Glutamatergic neuron (in vitro differentiated cells): ENCODE results near the gene BMP6. TPM values are rescaled to one million over a fixed set of nuclear protein-coding genes. Genes with fewer than 3 reads are reported as not detected.

Experiments used
- DNase-seq: peaks from one replicate; pipeline ENCODE4 v3.0.0; 2022
- H3K27ac Mint-ChIP-seq: one replicate; pipeline ENCODE4 v1.8.0; 2020; ENCODE audit warnings: mild to moderate bottlenecking, mixed read lengths, inconsistent platforms; ENCODE audit not compliant: unreplicated experiment
- H3K27me3 Mint-ChIP-seq: one replicate; pipeline ENCODE4 v1.8.0; 2020; ENCODE audit warnings: mild to moderate bottlenecking, moderate library complexity, mixed read lengths, inconsistent platforms; ENCODE audit not compliant: unreplicated experiment
- H3K36me3 Mint-ChIP-seq: one replicate; pipeline ENCODE4 v1.8.0; 2020; ENCODE audit warnings: mild to moderate bottlenecking, mixed read lengths, inconsistent platforms; ENCODE audit not compliant: unreplicated experiment
- H3K4me1 Mint-ChIP-seq: one replicate; pipeline ENCODE4 v1.8.0; 2020; ENCODE audit warnings: mild to moderate bottlenecking, low read depth, mixed read lengths, inconsistent platforms; ENCODE audit not compliant: unreplicated experiment
- H3K4me3 Mint-ChIP-seq: one replicate; pipeline ENCODE4 v1.8.0; 2020; ENCODE audit warnings: mild to moderate bottlenecking, mixed read lengths, inconsistent platforms; ENCODE audit not compliant: unreplicated experiment
- H3K9me3 Mint-ChIP-seq: one replicate; pipeline ENCODE4 v1.8.0; 2020; ENCODE audit warnings: mild to moderate bottlenecking, moderate library complexity, mixed read lengths, inconsistent platforms; ENCODE audit not compliant: unreplicated experiment
- total RNA-seq: library from RNA; stranded (reverse); fragmentation: NEBNext Ultra II Directional; extraction: Animal tissue kit (Norgen Biotek cat#: 25700); gene quantifications from one replicate; pipeline ENCODE4 v1.2.1, GENCODE V29; 2021; ENCODE audit not compliant: unreplicated experiment
- TF ChIP-seq, protein P1 (sequence below): fragments of 200-600 bp; sonication (generic); IDR thresholded peaks from one replicate; pipeline ENCODE4 v1.5.0; 2021; ENCODE audit not compliant: partially characterized antibody, unreplicated experiment

BMP6 gene
- total RNA-seq, 1 donor from 2014 or later: 0.25 TPM

DNA sequence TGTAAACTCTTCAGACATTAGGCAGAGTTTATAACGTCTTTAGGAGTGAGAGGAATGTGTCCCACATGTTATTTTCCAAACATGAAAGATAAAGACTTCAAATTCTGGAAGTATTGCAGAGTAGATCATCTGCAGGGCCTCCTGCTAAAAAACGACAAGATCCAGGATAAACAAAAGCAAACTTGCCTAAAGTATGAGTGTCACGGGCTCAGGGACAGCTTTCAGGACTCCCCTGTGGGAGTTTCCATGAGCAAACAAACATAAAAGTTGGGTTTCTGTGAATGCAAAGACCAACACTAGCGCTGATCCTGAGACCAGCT lies 107.8 kb downstream of the BMP6 start:
- Mint-ChIP-seq H3K4me3 (no peak overlapping the region), H3K27me3 (peaks cover 4% of the 10 kb centered on the region), H3K27ac (no peak overlapping the region), H3K9me3 (peaks cover 4% of the 10 kb centered on the region), H3K4me1 (no peaks in the 10 kb centered on the region), H3K36me3 (no peaks in the 10 kb centered on the region)
- no peak for DNase-seq
- TF ChIP-seq, protein P1, sequence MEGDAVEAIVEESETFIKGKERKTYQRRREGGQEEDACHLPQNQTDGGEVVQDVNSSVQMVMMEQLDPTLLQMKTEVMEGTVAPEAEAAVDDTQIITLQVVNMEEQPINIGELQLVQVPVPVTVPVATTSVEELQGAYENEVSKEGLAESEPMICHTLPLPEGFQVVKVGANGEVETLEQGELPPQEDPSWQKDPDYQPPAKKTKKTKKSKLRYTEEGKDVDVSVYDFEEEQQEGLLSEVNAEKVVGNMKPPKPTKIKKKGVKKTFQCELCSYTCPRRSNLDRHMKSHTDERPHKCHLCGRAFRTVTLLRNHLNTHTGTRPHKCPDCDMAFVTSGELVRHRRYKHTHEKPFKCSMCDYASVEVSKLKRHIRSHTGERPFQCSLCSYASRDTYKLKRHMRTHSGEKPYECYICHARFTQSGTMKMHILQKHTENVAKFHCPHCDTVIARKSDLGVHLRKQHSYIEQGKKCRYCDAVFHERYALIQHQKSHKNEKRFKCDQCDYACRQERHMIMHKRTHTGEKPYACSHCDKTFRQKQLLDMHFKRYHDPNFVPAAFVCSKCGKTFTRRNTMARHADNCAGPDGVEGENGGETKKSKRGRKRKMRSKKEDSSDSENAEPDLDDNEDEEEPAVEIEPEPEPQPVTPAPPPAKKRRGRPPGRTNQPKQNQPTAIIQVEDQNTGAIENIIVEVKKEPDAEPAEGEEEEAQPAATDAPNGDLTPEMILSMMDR: no peak

DNA sequence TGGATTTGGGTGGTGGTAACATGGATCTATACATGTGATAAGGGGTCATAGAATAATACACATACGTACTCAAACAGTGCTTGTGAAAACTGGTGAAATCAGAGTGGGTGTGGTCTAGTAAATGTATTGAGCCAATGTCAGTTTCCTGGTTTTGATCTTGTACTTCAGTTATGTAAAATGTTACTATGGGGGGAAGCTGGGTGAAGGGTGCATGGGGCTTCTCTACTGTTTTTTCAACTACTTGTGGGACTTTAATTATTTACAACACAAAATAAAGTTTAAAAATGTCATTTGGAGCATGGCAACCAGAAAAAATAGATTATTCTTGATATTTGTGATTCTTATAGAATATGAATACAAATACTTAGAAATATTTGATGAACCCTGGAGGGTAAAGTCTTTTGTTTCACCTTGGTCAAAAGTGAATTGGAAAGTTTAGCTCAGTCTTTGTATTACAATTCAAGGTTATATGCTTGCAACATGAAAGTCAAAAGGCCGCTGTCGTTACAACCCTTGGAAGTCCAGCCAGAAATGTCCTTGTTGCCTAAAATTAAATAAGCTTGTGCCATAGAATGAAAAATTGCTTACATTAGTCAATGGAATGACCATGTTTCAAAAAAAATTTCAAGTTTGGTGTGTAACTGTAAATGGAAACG lies 110.6 kb downstream of the BMP6 start:
- H3K4me1 Mint-ChIP-seq: no peaks in the 10 kb centered on the region
- H3K36me3 Mint-ChIP-seq: no peaks in the 10 kb centered on the region
- H3K27me3 Mint-ChIP-seq: peaks cover 4% of the 10 kb centered on the region
- H3K27ac Mint-ChIP-seq: no peak overlapping the region
- H3K4me3 Mint-ChIP-seq: no peak overlapping the region
- no peak for DNase-seq
- peaks cover 4% of the 10 kb centered on the region for H3K9me3 Mint-ChIP-seq
- TF ChIP-seq, protein P1: no peak

DNA sequence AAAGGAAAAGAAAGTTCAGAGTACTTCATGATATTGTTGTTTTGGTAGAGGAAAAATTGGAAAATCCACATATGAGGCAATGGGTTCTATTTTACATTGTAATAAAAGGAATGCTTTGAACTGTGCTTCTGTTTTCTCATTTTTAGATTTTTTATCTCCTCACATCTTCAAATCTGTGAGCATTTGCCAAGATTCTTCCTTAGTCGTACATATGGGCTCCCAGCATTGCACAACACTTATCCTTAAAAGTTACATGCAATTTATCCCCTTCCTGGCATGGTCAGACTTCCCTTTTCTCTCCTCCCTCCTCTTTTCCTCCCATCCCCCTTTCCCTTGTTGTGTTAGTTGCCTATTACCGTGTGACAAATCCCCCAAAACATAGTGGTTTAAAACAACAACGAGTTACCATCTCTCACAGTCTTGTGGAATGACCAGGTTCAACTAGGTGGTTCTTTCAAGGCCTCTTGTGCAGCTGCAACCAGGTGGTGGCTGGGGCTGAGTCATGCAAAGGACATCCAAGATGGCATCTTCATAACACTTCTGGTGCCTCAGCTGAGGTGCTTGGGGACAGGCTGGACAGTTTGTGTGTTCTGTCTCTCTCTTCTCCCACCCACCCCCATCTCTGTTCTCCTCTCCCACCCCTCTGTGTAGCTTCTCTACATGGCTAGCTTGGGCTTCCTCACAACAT lies 116.0 kb downstream of the BMP6 start:
- no peak overlapping the region for H3K27ac Mint-ChIP-seq
- no peaks in the 10 kb centered on the region for H3K27me3 Mint-ChIP-seq
- no peaks in the 10 kb centered on the region for H3K4me1 Mint-ChIP-seq
- H3K4me3 Mint-ChIP-seq: no peak overlapping the region
- TF ChIP-seq, protein P1: no peak
- H3K36me3 Mint-ChIP-seq: no peaks in the 10 kb centered on the region
- H3K9me3 Mint-ChIP-seq: no peaks in the 10 kb centered on the region
- DNase-seq: no peak

DNA sequence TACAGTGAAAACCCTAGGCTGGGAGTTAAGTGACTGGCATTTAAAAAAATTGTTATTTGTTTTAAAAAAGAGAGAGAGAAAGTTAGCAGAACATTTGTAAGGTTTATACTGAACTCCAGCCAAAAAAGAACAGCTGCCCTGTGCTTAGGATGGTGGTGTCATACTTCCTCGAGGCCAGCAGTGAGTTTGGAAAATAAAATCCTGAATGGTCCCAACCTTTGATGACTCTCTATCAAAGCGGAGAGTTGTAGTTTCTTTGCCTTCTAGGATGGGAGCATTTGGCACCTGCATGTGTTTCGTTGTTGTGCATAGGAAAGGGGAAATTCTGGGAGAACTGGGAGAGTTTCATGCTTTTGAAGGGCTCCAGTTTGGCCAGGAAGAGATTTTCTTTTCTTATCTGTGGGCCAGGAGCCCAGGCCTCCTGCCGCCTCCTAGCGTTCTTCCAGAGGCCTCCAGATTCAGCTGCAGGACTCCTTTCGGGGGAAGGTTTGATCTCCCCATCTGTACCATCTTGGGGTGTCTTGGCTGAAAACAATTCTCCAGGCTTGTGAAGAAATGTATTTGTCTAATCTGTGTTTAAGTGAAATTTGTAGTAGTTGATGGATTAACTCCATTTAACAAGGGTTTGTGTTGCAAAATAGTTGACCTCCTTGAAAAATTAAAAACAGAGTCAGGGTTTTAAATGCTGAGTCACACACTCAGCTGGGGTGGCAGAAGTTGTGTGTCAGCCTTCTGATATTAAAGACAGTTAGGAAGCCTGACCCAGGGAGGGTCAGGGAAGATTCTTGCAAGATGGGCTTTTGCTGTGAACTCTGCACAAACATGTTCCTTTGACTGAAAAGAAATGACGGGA lies 121.3 kb downstream of the BMP6 start:
- no peaks in the 10 kb centered on the region for H3K4me1 Mint-ChIP-seq
- H3K4me3 Mint-ChIP-seq: no peak overlapping the region
- H3K27ac Mint-ChIP-seq: no peak overlapping the region
- H3K27me3 Mint-ChIP-seq: no peaks in the 10 kb centered on the region
- H3K36me3 Mint-ChIP-seq: peaks cover 5% of the 10 kb centered on the region
- no peaks in the 10 kb centered on the region for H3K9me3 Mint-ChIP-seq
- no peak for DNase-seq
- TF ChIP-seq, protein P1: no peak
